WI38 (cell line): ENCODE data around the gene TMTC2.

Source experiments
- H3K4me3 ChIP-seq: 2 replicates; pipeline ENCODE4 v1.5.1; 2011; ENCODE audit warnings: low read depth, mild to moderate bottlenecking, control low read depth, low read length
- CTCF ChIP-seq: IDR thresholded peaks from 2 replicates; pipeline ENCODE4 v1.5.1; 2012; ENCODE audit warnings: low read depth, mild to moderate bottlenecking, control low read depth, low read length

The TMTC2 gene

GRCh38 chr12:82832981-82833380 is 146.3 kb downstream of the TMTC2 start:
- no peak overlapping the region for H3K4me3 ChIP-seq
- no peak for TF ChIP-seq CTCF

GRCh38 chr12:82833481-82833880 is 146.8 kb downstream of the TMTC2 start:
- TF ChIP-seq CTCF: no peak

GRCh38 chr12:82835217-82835616 is 148.5 kb downstream of the TMTC2 start:
- H3K4me3 ChIP-seq: no peak overlapping the region
- no peak for TF ChIP-seq CTCF

More at GRCh38 chr12:82833481-82833880, 146.8 kb downstream of the TMTC2 start:
- no peak overlapping the region for H3K4me3 ChIP-seq

- TF ChIP-seq CTCF: no peak
- no peak overlapping the region for H3K4me3 ChIP-seq
These were observed 151.4 kb downstream of the TMTC2 start for GRCh38 chr12:82838131-82838551.

GRCh38 chr12:82838827-82839226 is 152.1 kb downstream of the TMTC2 start:
- H3K4me3 ChIP-seq: no peak overlapping the region
- no peak for TF ChIP-seq CTCF

- no peak for TF ChIP-seq CTCF
- H3K4me3 ChIP-seq: no peak overlapping the region
These were observed 153.1 kb downstream of the TMTC2 start for GRCh38 chr12:82839796-82840195.

GRCh38 chr12:82841487-82841904 is 154.8 kb downstream of the TMTC2 start:
- no peak overlapping the region for H3K4me3 ChIP-seq
- TF ChIP-seq CTCF: no peak
